ENCODE results near the gene MIEF1. TPM values are rescaled to one million over a fixed set of nuclear protein-coding genes. Genes with fewer than 3 reads are reported as not detected.

The MIEF1 gene
- total and polyA plus RNA-seq, 2 experiments from 2014 or later: 20.6 to 26.2 TPM

DNA sequence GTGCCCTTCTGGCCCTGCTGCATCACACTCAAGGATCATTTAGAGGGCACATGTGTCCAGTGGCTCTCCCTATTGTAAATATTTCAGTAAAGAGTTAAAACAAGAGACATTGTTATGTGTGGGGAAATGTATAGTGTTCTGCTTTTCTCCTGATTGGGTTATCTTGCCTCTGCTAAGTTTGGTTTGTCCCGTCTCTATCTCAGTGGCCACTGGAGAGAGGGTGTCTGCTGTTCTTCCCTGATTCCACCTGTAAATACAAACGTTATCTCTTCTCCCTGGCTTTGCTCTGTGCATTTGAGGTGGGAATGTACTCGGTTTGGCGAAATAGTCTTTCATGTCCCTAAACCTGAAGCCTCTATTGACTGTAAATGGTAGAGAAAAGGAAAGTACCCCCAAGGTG is 6.3 kb downstream of the MIEF1 start:
- DNase-seq: no peak
- TF ChIP-seq EZH2 (IDR thresholded peaks at IDR 0.05; ENCODE audit: insufficient read depth, poor library complexity, severe bottlenecking): no peak
- no peak for TF ChIP-seq EZH2phosphoT487 (IDR thresholded peaks at IDR 0.05; ENCODE audit: insufficient read depth, low read depth)
- no peak overlapping the region for H3K27ac ChIP-seq
- no peaks in the 10 kb centered on the region for H3K9me3 ChIP-seq (ENCODE audit: low read depth)
- no peaks in the 10 kb centered on the region for H3K9me2 ChIP-seq (ENCODE audit: insufficient read depth)
- no peak overlapping the region for H3K4me3 ChIP-seq
- no peaks in the 10 kb centered on the region for H4K20me1 ChIP-seq (ENCODE audit: insufficient read depth)
- H3K9ac ChIP-seq: no peak overlapping the region
- H3K4me2 ChIP-seq (ENCODE audit: unreplicated experiment): no peak overlapping the region
- H3K27me3 ChIP-seq (replicated peaks; ENCODE audit: insufficient read depth): no peaks in the 10 kb centered on the region
- peaks cover 86% of the 10 kb centered on the region for H3K79me2 ChIP-seq (ENCODE audit: insufficient read depth)
- H3K4me1 ChIP-seq (ENCODE audit: insufficient read depth): peaks cover 4% of the 10 kb centered on the region
- in situ Hi-C loops (cut with MboI): no loop called here
- peaks cover 32% of the 10 kb centered on the region; the same call in 1 of the 2 replicates for H3K36me3 ChIP-seq (ENCODE audit: low read depth)
- 94 to 97% methylated on average over 4 of the region's 4 CpGs for whole genome bisulfite sequencing, 2 experiments (ENCODE audit: low coverage in 1 of 2, low lambda C conversion rate in 2 of 2, missing lambda C conversion rate in 2 of 2)
- H2AFZ ChIP-seq: no peak overlapping the region
- H3F3A ChIP-seq (ENCODE audit: insufficient read depth): no peaks in the 10 kb centered on the region

DNA sequence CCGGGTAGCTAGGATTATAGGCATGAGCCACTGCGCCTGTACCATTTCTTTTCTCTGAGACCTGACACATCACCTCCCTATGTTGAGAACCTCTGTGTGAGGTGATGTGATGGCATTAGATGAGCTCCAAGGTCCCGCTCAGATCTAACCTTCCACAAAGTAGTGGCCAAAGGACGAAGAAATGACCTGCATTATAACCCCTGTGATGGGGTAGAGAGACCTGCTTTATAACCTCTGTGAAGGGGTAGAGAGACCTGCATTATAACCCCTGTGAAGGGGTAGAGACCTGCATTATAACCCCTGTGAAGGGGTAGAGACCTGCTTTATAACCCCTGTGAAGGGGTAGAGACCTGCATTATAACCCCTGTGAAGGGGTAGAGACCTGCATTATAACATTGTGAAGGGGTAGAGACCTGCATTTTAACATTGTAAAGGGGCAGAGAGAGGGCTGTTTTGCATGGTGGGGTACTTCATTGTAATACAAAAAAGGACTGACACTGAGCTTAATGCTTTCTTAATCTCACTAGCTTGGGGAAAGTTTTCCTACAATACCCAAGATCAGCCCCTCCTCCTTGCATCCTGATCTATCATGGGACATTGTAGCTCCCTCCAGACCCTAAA is 8.5 kb downstream of the MIEF1 start:
- TF ChIP-seq EZH2 (IDR thresholded peaks at IDR 0.05; ENCODE audit: insufficient read depth, poor library complexity, severe bottlenecking) (no peak), EZH2phosphoT487 (IDR thresholded peaks at IDR 0.05; ENCODE audit: insufficient read depth, low read depth) (no peak)
- Histone ChIP-seq H3K4me3 (no peak overlapping the region), H3K36me3 (ENCODE audit: low read depth) (peaks cover 38% of the 10 kb centered on the region), H3K79me2 (ENCODE audit: insufficient read depth) (peaks cover 76% of the 10 kb centered on the region), H3K27me3 (replicated peaks; ENCODE audit: insufficient read depth) (no peaks in the 10 kb centered on the region), H3F3A (ENCODE audit: insufficient read depth) (0 out of 2 replicates have a peak, but pooled peaks cover 4% of the 10 kb centered on the region), H3K9me2 (ENCODE audit: insufficient read depth) (no peaks in the 10 kb centered on the region), H2AFZ (no peak overlapping the region), H3K4me2 (ENCODE audit: unreplicated experiment) (no peak overlapping the region), H3K9ac (no peak overlapping the region), H3K9me3 (ENCODE audit: low read depth) (no peaks in the 10 kb centered on the region), H4K20me1 (ENCODE audit: insufficient read depth) (no peaks in the 10 kb centered on the region), H3K4me1 (ENCODE audit: insufficient read depth) (no peaks in the 10 kb centered on the region), H3K27ac (no peak overlapping the region)
- in situ Hi-C loops (cut with MboI): loop anchor here (10.0 kb wide), 1 partner anchor 356 kb away; the partner anchor contains the start of gene CBX7
- WGBS, 2 experiments (ENCODE audit: low coverage in 1 of 2, low lambda C conversion rate in 2 of 2, missing lambda C conversion rate in 2 of 2): 98 to 100% methylated on average over 4 of the region's 4 CpGs
- DNase-seq: no peak

DNA sequence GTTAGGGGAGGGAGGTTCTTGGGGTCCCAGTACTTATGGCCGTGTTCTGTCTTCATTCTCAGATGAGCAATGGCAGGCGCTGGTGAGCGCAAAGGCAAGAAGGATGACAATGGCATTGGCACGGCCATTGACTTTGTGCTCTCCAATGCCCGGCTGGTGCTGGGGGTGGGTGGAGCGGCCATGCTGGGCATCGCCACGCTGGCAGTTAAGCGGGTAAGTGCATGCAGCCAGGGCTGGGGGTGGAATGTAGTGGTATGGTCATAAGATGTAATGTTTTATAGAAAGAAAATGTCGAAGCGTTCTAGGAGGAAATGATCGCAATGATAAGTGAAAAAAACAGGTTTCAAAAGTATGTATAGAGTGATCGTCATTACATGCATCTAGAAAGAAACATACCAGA is 9.1 kb downstream of the MIEF1 start:
- peaks cover 76% of the 10 kb centered on the region for H3K79me2 ChIP-seq (ENCODE audit: insufficient read depth)
- no peak overlapping the region for H3K9ac ChIP-seq
- no peak overlapping the region for H3K4me3 ChIP-seq
- H3F3A ChIP-seq (ENCODE audit: insufficient read depth): 0 out of 2 replicates have a peak, but pooled peaks cover 4% of the 10 kb centered on the region
- peaks cover 39% of the 10 kb centered on the region for H3K36me3 ChIP-seq (ENCODE audit: low read depth)
- H3K9me3 ChIP-seq (ENCODE audit: low read depth): no peaks in the 10 kb centered on the region
- H3K9me2 ChIP-seq (ENCODE audit: insufficient read depth): no peaks in the 10 kb centered on the region
- H3K27me3 ChIP-seq (replicated peaks; ENCODE audit: insufficient read depth): no peaks in the 10 kb centered on the region
- H2AFZ ChIP-seq: no peak overlapping the region
- H4K20me1 ChIP-seq (ENCODE audit: insufficient read depth): no peaks in the 10 kb centered on the region
- no peaks in the 10 kb centered on the region for H3K4me1 ChIP-seq (ENCODE audit: insufficient read depth)
- H3K27ac ChIP-seq: no peak overlapping the region
- H3K4me2 ChIP-seq (ENCODE audit: unreplicated experiment): no peak overlapping the region
- WGBS, 2 experiments (ENCODE audit: low coverage in 1 of 2, low lambda C conversion rate in 2 of 2, missing lambda C conversion rate in 2 of 2): 92 to 93% methylated on average over 13 of the region's 13 CpGs
- TF ChIP-seq EZH2phosphoT487 (IDR thresholded peaks at IDR 0.05; ENCODE audit: insufficient read depth, low read depth) (no peak), EZH2 (IDR thresholded peaks at IDR 0.05; ENCODE audit: insufficient read depth, poor library complexity, severe bottlenecking) (no peak)
- no peak for DNase-seq
- in situ Hi-C loops (cut with MboI): loop anchor here (10.0 kb wide), 1 partner anchor 356 kb away; the partner anchor contains the start of gene CBX7

DNA sequence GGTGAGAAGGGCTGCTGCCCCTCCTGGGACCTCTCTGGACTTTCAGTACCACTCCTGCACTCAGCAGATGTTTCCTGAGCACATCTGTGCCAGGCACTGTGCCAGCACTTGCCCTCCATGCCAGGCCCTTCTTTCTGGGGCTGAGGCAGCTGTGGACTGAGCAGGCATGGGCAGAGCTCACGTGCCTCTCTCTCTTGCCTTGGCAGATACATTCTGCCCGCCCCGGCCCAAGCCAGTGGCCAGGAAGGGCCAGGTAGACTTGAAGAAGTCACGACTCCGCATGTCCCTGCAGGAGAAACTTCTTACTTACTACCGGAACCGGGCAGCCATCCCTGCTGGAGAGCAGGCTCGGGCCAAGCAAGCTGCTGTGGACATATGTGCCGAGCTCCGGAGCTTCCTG is 9.9 kb downstream of the MIEF1 start:
- in situ Hi-C loops (cut with MboI): loop anchor here (10.0 kb wide), 1 partner anchor 357 kb away; the partner anchor contains the start of gene CBX7
- Histone ChIP-seq H3K4me2 (ENCODE audit: unreplicated experiment) (no peak overlapping the region), H3K9ac (no peak overlapping the region), H2AFZ (no peak overlapping the region), H3K4me1 (ENCODE audit: insufficient read depth) (no peaks in the 10 kb centered on the region), H3F3A (ENCODE audit: insufficient read depth) (peaks cover 8% of the 10 kb centered on the region), H3K27ac (no peak overlapping the region), H3K27me3 (replicated peaks; ENCODE audit: insufficient read depth) (no peaks in the 10 kb centered on the region), H3K4me3 (no peak overlapping the region), H3K79me2 (ENCODE audit: insufficient read depth) (peaks cover 76% of the 10 kb centered on the region), H3K36me3 (ENCODE audit: low read depth) (peaks cover 34% of the 10 kb centered on the region), H3K9me2 (ENCODE audit: insufficient read depth) (no peaks in the 10 kb centered on the region), H4K20me1 (ENCODE audit: insufficient read depth) (no peaks in the 10 kb centered on the region), H3K9me3 (ENCODE audit: low read depth) (no peaks in the 10 kb centered on the region)
- 81 to 88% methylated on average over 10 of the region's 10 CpGs for WGBS, 2 experiments (ENCODE audit: low coverage in 1 of 2, low lambda C conversion rate in 2 of 2, missing lambda C conversion rate in 2 of 2)
- DNase-seq: no peak
- TF ChIP-seq EZH2 (IDR thresholded peaks at IDR 0.05; ENCODE audit: insufficient read depth, poor library complexity, severe bottlenecking) (no peak), EZH2phosphoT487 (IDR thresholded peaks at IDR 0.05; ENCODE audit: insufficient read depth, low read depth) (no peak)

Data from GM23248 (cell line).